COLO829 (cell line): ENCODE results near the gene POU3F2.

Source experiments
- DNase-seq: peaks from one replicate; pipeline ENCODE4 v3.0.0; 2012; ENCODE audit warnings: low spot score

The POU3F2 gene

DNA sequence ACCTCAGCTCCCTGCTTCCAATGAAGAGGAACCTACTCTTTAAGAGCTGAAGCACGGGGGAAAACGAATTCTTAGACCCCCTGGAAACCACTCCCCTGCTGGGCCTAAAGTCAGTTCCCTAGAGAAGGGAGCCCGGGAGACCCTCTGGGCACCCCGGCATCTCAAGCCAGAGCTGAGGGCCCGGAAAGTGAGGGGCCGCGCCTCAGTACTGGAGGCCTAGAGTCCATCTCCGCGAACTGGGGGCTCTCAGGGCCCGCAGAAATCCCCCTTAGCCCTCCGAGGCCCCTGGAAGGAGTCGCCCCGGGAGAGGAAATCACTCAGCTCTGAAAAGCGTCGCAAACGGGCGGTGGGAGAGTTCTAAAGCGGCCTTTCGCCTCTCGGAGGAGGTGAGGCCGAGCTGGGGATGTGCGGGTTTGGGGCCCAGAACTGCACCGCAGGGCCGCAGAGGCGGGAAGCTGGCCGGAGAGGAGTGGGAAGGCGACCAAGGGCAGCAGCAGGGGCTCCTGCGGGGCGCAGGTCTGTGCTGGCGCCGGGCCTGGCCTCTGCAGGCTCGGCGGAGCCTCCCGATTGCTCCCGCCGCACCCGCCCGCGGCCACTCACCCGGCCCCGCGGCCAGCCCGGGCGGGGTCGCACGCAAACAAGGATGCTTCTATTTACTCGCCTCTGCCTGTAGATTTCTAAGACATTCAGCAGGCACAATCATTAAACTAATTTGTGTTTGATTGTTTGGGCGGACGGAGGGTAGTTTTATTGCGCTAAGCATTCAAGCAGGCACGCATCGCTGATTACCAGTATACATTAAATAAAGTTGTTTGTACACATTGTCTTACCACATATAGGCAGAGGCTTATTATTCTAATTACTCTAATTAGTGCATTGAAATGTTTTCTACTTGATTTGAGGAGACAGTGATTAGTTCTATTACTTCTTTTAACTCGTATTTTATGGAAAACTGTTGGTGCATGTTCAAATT lies 9.2 kb downstream of the POU3F2 start:
- DNase-seq, result no peak

DNA sequence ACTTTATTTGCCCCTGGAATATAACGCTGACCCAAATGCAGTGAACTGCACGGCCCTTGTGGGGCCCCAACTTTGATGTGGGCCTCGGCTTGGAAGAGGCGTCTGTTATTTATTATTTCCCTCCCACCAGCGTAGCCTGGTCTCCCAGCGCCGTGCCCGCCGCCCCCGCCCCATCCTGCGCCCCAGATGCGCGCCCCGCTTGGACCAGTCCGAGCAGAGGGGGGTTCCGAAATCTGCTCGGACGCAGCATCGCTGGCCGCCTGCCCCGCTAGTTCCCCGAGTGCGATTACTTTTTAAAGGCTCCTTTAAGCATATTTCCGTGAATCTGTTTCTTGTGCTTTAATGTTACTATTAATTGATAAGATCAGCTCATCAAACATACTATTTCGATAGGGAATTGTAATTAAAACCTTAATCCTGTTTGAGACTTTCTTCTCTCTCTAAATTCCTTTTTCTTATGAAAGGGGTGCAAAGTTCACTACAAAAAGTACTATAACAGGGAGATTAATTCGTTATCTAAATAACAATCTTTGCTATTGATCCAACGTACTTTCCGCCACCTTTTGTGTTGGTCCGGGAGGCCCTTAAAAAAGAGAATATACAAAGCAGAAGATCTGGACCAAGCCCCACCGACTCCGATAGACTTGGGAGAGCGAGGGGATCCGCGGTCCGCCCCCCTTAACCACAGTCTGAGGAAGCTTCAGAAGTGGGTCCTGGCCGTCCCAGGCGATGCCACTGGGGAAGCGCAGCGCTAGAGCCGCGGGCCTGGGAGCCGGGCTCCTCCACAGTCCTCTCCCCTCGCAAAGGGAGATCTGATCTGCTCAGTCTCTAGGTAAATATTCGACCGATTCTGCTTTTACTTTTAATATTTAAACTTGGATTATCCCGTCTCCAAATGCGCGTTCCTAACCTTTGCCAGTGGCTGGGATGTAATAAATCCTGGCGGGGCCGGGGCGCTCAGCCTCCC lies 10.2 kb downstream of the POU3F2 start:
- no peak for DNase-seq

DNA sequence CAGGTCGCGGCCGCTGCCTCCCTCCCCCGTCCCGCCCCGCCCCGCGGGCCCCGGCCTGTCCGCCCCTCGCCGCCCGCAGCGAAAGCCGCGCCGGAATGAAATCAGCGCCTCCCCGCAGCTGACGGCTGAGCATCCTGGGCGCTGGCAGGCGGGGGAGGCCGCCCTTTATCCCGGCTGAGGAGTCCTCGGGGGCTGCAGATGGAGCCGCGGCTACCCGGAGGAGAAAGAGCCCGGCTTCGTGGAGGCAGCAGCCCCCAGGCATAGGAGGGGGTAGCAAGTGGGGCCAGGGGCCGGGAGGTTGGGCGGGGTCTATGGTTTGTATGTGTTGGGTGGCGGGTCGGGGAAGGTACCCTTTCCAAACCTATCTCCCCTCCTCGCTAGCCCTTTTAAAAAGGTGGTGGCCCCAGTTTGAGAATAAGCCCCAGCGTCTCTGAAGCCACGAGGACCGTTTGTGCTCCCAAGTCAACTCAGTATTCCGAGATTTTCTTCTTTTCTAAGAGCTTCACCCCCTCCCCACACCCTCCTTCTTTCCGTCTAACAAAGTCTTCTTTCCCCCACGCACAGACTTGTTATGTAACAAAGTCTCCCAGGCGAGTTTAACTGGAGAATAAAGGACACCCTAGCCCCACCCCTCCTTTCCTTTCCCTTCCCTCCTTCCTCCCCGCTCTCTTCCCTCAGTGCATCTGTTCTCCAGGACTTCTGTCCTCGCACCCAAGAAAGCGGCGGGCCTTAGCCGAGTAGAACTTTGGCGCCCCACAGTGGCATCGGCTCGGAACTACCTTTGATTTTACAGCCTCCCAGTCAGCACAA lies 11.0 kb downstream of the POU3F2 start:
- DNase-seq, result peak; percentile 78

DNA sequence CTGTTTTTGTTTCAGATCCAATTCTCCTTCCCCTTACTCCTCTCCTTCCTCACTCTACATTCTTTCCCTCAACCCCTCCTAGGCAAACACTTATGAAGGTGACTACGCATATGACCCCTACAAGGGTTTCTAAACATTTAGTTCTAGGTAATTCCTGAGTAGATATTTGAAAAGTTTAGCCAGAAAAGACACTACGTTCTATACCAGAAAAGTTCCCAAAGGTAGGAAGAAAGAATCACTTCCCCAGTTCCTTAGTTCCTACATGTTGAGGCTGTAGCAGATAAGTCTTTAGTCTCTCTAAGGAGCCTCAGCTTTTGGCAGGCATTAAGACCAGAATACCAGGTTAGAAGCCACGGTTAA lies 11.6 kb downstream of the POU3F2 start:
- DNase-seq, result no peak

DNA sequence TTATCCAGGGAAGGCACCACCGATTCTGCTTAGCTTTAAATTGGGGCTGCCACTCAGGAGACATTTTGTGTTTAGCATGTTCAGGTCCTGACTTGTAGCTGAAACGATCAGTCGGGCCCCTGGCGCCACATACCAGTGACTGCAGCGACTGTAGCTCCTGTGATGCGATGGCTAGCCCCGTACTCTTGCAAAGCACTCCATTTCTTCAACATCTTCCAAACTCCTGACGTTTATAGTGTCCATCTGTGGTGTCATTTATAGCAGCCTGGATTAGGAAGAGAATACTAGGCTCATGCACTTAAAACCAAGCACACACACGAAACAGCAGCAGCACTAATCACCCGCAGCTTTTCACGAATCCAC lies 13.0 kb downstream of the POU3F2 start:
- DNase-seq, result no peak

DNA sequence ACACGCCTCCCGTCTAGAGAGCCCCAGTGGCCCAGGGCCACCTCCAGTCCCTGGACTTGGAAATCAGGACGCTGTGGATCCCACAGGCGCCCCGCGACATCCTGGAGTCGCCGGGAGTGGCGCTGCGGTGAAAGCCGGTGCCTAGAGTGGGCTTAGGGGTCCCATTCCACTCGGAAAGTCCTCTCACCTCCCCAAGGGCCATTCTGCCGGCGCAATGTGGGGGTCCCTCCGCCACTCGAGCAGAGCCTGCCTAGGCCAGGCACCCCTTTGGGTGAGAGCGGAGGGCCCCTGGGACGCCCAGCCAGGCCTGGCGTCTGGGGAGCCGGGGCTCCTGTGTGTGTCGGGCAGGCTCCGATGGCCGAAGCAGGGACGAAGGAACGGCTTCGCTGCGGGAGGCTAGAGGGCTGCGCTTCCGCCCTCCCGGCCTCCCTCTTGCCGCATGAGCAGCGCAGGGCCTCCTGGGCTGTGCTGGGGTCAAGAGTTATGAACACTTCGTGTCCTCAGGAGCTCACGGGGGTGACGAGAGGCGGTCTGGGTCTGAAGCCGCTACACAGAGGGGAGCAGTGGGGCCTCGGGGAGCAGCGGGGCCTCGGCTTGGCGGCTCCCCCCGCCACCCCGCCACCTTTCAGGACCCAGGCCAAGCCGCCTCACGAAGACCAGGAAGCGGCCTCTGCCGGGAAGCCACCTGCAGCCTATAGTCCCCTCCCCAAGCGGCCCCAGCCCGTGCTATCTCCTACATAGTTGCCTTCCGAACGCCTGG lies 13.6 kb downstream of the POU3F2 start:
- DNase-seq, result no peak

DNA sequence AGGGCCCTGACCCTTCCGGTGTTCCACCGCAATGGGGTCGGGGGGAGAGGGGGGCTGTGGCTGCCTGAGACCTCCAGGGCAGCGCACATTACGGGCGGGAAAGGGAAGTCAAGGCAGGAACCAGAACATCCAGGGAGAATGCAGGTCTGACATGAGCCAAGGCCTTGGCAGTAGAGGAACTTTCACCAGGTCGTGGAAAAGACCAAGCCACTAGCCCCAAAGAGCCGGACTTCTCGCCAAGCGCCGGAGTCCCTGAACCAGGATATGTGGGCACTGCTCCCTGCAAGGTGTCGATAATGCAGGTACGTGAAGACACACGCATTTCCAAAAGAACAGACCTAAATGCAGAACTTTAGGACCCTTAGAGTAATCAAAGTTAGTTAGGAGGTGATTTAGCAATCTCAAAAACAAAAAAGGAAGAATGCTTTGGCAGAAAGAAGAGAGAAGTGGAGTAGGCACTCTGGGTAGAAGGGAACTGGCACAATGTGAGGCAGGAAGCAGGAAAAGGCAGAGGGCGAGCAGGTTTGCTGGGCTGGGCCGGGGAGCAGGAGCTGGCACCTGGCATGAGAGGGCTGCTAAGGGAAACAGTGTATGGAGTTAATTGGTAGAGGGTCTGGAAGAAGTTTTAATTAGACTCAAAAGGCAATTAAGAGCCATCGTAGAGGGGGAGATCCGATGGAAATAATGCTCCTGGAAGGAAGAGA lies 14.3 kb downstream of the POU3F2 start:
- no peak for DNase-seq

DNA sequence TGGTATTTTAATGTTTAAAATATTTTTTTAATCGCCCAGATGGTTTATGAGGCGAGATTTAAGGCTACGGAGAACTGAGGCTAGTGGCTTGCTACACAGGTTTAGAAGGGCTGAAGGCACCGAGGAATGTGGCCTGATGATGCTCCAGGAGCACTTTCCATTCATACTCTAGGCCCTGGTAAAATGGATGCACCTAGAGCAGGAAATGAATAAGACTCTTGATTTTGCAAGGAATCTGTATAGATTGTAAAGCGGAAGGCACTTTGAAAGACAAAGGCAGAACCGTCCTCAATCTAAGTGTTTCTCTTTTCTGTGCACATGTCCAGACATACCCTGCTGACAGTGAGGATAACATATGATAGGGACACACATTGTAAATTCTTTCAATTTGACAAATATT lies 30.1 kb downstream of the POU3F2 start:
- no peak for DNase-seq

DNA sequence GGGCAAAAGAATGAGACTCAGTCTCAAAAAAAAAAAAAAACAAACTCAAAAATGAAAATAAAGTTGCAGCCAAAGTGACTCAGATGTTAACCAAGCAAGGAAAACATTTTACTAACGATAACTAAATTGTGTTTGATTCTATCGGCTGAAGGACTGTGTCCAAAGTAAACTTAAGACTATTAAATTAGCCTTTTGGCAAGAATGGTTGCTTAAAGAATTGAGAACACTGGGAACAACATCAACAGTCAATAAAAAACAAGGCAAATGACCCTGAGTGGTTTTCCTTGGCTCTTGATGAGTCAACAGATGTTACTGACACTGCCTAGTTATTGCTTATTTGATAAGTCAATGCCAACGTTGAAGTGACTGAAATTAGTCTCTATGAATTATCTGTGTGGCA lies 36.7 kb downstream of the POU3F2 start:
- no peak for DNase-seq

DNA sequence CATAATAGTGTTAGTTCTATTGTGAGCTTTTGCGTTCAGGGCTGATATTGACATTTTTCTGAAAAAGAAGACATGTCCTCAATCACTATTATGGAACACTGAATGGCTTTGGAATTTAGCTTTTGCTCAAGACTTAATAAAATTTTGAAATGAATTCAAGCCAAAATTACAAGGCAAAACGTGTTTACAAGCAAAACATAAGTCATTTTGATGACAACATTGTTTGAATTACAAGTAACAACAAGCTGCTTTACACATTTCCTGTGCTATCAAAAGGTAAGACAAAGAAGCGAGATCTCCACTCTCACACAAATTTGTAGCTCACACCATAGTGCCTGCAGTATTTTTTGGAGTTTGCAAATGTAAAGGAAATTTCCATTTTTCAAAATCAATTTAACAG lies 37.4 kb downstream of the POU3F2 start:
- DNase-seq, result no peak

DNA sequence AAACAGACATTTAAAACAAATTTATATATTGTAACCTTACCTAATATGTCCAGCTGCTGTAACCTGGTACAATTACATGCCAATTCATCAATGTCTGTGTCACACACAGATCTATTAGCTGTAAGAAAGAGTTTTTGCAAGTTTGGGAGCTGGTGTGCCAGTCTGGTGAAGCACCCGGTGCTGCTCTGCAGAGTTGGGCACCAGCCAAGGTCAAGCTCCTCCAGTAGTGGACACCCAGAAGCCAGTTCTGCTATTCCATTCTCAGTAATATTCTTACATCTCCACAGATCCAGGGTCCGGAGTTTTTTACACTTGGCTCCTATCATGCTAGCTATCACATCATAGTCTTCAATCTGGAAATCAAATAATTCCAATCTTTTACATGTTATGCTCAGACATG lies 41.0 kb downstream of the POU3F2 start:
- no peak for DNase-seq

DNA sequence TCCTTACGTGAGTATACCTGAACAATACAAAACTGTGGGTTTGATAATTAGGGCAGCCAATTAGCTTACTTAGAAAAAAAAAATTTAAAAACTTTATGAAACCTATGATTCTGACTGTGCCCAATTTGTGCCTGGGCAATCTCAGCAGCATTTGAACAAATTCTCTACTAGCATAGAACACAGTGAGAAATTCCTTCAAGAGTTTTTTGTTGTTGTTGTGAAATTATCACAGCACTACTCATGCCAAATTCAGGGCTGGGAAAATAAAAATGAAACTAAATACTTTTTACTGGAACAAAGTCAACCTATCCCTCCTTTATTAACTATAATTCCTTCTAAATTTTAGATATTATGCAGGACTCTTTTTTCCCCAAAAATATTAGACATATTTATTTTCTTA lies 42.9 kb downstream of the POU3F2 start:
- DNase-seq, result no peak

DNA sequence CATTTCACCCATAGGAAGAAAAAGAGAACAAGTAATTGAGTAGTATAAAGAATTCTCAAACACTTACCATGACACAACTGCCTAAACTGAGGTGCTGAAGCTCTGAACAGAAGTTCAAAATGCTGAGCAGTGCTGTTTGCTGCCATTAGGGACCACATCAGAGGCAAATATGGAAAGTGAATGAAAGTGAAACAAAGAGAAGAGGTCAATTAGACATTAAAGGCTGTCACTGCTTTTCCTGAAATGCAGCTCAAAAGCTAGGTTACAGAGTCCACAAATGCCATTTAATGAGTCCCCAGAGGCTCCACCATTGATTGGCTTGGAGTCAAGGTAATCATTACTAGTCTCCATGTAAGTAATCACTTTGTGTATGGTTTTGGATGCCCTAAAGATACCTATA lies 46.1 kb downstream of the POU3F2 start:
- no peak for DNase-seq

DNA sequence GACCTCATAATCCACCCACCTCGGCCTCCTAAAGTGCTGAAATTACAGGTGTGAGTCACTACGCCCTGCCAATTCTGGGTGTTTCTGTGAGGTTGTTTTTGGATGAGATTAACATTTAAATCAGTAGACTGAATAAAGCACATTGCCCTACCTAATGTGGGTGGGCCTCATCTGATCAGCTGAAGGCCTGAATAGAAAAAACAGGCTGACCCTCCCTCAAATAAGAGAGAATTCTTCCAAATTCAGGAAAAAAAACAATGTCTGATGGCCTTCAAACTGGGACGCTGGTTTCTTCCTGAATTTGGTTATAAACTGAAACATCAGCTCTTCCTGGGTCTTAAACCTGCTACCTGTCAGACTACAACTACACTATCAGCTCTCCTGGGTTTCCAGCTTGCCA lies 51.0 kb downstream of the POU3F2 start:
- no peak for DNase-seq

DNA sequence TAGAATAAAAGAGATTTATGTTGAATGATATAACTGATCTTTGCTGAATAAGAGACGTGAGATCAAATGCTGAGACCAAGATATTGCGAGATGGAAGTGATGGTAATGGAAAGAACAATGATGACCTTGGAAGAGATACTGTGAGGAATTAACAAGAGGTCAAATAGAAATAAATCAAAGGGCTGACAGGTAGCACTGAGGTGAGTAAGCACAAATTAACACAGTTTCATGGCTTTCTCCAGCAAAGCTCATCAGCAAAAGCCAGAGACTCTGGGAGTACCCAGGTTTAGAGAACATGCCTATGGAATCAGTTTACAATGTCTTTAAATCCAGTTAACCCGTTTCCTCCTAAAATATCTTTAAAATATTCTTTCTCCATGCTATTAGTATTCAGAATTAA lies 53.3 kb downstream of the POU3F2 start:
- DNase-seq, result no peak
